Endothelial cell of umbilical vein (primary cell): ENCODE measurements around the gene TOP3B. TPM values are rescaled to one million over a fixed set of nuclear protein-coding genes. Genes with fewer than 3 reads are reported as not detected.
"Not testable (repeated sequence)": the region's sequence is repeated elsewhere in the genome, so short reads cannot be mapped to it uniquely, and the experiment has no call there.

Experiments
- BruUV-seq: library from RNA; stranded (reverse); fragments of 400-500 nt; replicated peaks from 2 replicates; lab custom pipeline; 2021; lab: Mats Ljungman, UMichigan
- CTCF ChIA-PET: fragments of 300-600, 350-600 bp; sonication (Branson Sonifier 250); formaldehyde crosslinking; loops from one replicate; lab custom pipeline; 2021; ENCODE audit warnings: antibody characterized with exemption, inconsistent platforms; lab: Charles Lee
- POLR2A ChIA-PET: fragments of 300-600, 350-600 bp; sonication (Branson Sonifier 250); formaldehyde crosslinking; loops from one replicate; lab custom pipeline; 2021; ENCODE audit warnings: antibody characterized with exemption, inconsistent platforms; lab: Charles Lee
- DNase-seq: peaks from one replicate; pipeline ENCODE4 v3.0.0-alpha.2; 2011; ENCODE audit warnings: low read depth, low spot score
- FAIRE-seq: peaks from 2 replicates; lab custom pipeline; 2011; peaks lifted over from hg19 to GRCh38; lab: Jason Lieb, UNC
- H2AFZ ChIP-seq: 2 replicates; pipeline ENCODE4 v1.6.0; 2012; ENCODE audit warnings: low read depth, low read length, control low read depth, inconsistent platforms
- H3K27ac ChIP-seq: 2 replicates; pipeline ENCODE4 v1.5.1; 2011; ENCODE audit warnings: low read depth, mild to moderate bottlenecking, control low read depth, low read length, moderate library complexity; ENCODE audit not compliant: insufficient read depth
- H3K27me3 ChIP-seq, 2 experiments: 2 replicates each; pipeline versions ENCODE4 v1.6.0 to v1.6.1; 2011; ENCODE audit warnings: low read length in 2 of 2, mixed read lengths in 1 of 2; ENCODE audit not compliant: control insufficient read depth in 2 of 2, insufficient read depth in 2 of 2
- H3K36me3 ChIP-seq, 2 experiments: 2 replicates in 1 of 2; 3 replicates in 1 of 2; pipeline ENCODE4 v1.5.1; 2011; ENCODE audit warnings: low read length in 2 of 2, mild to moderate bottlenecking in 1 of 2, moderate library complexity in 1 of 2; ENCODE audit not compliant: control insufficient read depth in 2 of 2, insufficient read depth in 2 of 2; ENCODE audit errors: extremely low read depth in 1 of 2
- H3K4me1 ChIP-seq: 3 replicates; pipeline ENCODE4 v1.5.1; 2011; ENCODE audit warnings: mild to moderate bottlenecking, low read length; ENCODE audit not compliant: control insufficient read depth, insufficient read depth; ENCODE audit errors: extremely low read depth
- H3K4me2 ChIP-seq: 2 replicates; pipeline ENCODE4 v1.6.1; 2011; ENCODE audit warnings: low read length, control low read depth, mixed read lengths; ENCODE audit not compliant: insufficient read depth
- H3K4me3 ChIP-seq, 3 experiments: fragments of 200-600 bp in 1 of 3; sonication (generic), shearing (Covaris generic) in 1 of 3; replicated peaks in 1 of 3; 2 replicates each; pipeline ENCODE4 v1.5.1; 2011 to 2016; ENCODE audit warnings: control low read depth in 3 of 3, low read length in 3 of 3, mild to moderate bottlenecking in 2 of 3, inconsistent platforms in 1 of 3, low read depth in 1 of 3, moderate library complexity in 1 of 3; ENCODE audit not compliant: insufficient read depth in 1 of 3
- H3K79me2 ChIP-seq: 2 replicates; pipeline ENCODE4 v1.6.0; 2012; ENCODE audit warnings: low read length, inconsistent platforms; ENCODE audit not compliant: control insufficient read depth, insufficient read depth
- H3K9ac ChIP-seq: replicated peaks from 2 replicates; pipeline ENCODE3; 2011; ENCODE audit warnings: low read length, control low read depth; ENCODE audit not compliant: insufficient read depth; ENCODE audit errors: extremely low read depth
- H3K9me1 ChIP-seq: replicated peaks from 3 replicates; pipeline ENCODE4 v1.6.0; 2011; ENCODE audit warnings: mild to moderate bottlenecking, low read length; ENCODE audit not compliant: control insufficient read depth, insufficient read depth; ENCODE audit errors: extremely low read depth
- H3K9me3 ChIP-seq: replicated peaks from 2 replicates; pipeline ENCODE4 v1.5.1; 2012; ENCODE audit warnings: low read length, inconsistent platforms; ENCODE audit not compliant: control insufficient read depth, insufficient read depth
- H4K20me1 ChIP-seq: replicated peaks from 2 replicates; pipeline ENCODE3; 2011; ENCODE audit warnings: mild to moderate bottlenecking, low read length; ENCODE audit not compliant: control insufficient read depth, insufficient read depth; ENCODE audit errors: extremely low read depth
- CTCF ChIP-seq, 2 donors: IDR thresholded peaks; 1 replicate in 1 of 2; 2 replicates in 1 of 2; pipeline ENCODE4 v1.5.1; 2011; ENCODE audit warnings: low read length in 2 of 2, mild to moderate bottlenecking in 2 of 2, moderate library complexity in 2 of 2, control low read depth in 1 of 2, inconsistent platforms in 1 of 2, low read depth in 1 of 2; ENCODE audit not compliant: insufficient read depth in 1 of 2; ENCODE audit errors: extremely low read depth in 1 of 2
- EZH2 ChIP-seq: IDR thresholded peaks from 2 replicates; pipeline ENCODE4 v1.6.1; 2012; ENCODE audit warnings: borderline replicate concordance, low read depth, mild to moderate bottlenecking, moderate library complexity, low read length, inconsistent platforms; ENCODE audit not compliant: severe bottlenecking
- FOS ChIP-seq: IDR thresholded peaks from 2 replicates; pipeline ENCODE4 v1.6.1; 2011; ENCODE audit warnings: mild to moderate bottlenecking, low read length, moderate library complexity, borderline replicate concordance; ENCODE audit not compliant: insufficient read depth
- GATA2 ChIP-seq: IDR thresholded peaks from 2 replicates; pipeline ENCODE4 v1.7.0; 2011; ENCODE audit warnings: low read depth, mild to moderate bottlenecking, moderate library complexity, mixed read lengths, low read length; ENCODE audit not compliant: insufficient read length, insufficient read depth
- JUN ChIP-seq: IDR thresholded peaks from 2 replicates; pipeline ENCODE4 v1.6.1; 2011; ENCODE audit warnings: borderline replicate concordance, low read depth; ENCODE audit not compliant: insufficient read length, insufficient read depth
- MAX ChIP-seq: IDR thresholded peaks from 2 replicates; pipeline ENCODE4 v1.6.1; 2011; ENCODE audit not compliant: insufficient read depth, insufficient read length
- MYC ChIP-seq: IDR thresholded peaks from one replicate; pipeline ENCODE4 v1.6.1; 2011; ENCODE audit warnings: mild to moderate bottlenecking, low read depth, low read length
- POLR2A ChIP-seq: IDR thresholded peaks from 2 replicates; pipeline ENCODE4 v1.6.1; 2012; ENCODE audit warnings: low read depth, mild to moderate bottlenecking, control low read depth, low read length
- POLR2AphosphoS5 ChIP-seq: IDR thresholded peaks from 2 replicates; pipeline ENCODE4 v1.6.1; 2012; ENCODE audit warnings: low read depth, mild to moderate bottlenecking, control low read depth, low read length, moderate library complexity; ENCODE audit not compliant: insufficient read depth
- dilution Hi-C: fragments of 300-500 bp; cut with MboI; formaldehyde crosslinking; loops from one replicate; pipeline ENCODE4 v1.15.0; 2019; ENCODE audit warnings: low sequenced_read_pairs; ENCODE audit not compliant: extremely low pct_ligation_motif_present
- intact Hi-C: fragments of 100-400 bp; cut with micrococcal nuclease; formaldehyde crosslinking; loops from one replicate; pipeline ENCODE4 v1.10.0; 2022
- polyA plus RNA-seq, 4 experiments: library from polyadenylated mRNA; depleted of rRNA in 3 of 4; stranded (reverse) in 3 of 4; unstranded in 1 of 4; fragments of >200 nt; gene quantifications; 2 replicates each; pipeline versions ENCODE4 v1.2.1 to v1.2.3, GENCODE V29; 2011 to 2012; ENCODE audit warnings: missing spikeins in 1 of 4
- total RNA-seq: library from RNA; stranded (reverse); gene quantifications from 2 replicates; pipeline ENCODE4 v1.2.3, GENCODE V29; 2021

The TOP3B gene
- total and polyA plus RNA-seq, 2 donors (not counting 3 experiments of a cell fraction or from before 2014, with no cell fraction given): 25.2 to 56.5 TPM

GRCh38 chr22:21910367-21910766 is 72.2 kb downstream of the TOP3B start:
- H2AFZ ChIP-seq, H3K9ac ChIP-seq, intact Hi-C loops, H3K27ac ChIP-seq, H3K4me1 ChIP-seq, DNase-seq, H3K9me3 ChIP-seq, H3K36me3 ChIP-seq, FAIRE-seq, H3K9me1 ChIP-seq, H3K4me3 ChIP-seq, H3K4me2 ChIP-seq, POLR2A ChIA-PET, BruUV-seq, dilution Hi-C loops, CTCF ChIA-PET, H4K20me1 ChIP-seq, H3K27me3 ChIP-seq, H3K79me2 ChIP-seq: not testable (repeated sequence)

- no TSS peak for BruUV-seq
- dilution Hi-C loops: no loop called here
Measured at GRCh38 chr22:21909871-21910270, 72.7 kb downstream of the TOP3B start.

More at GRCh38 chr22:21909871-21910270, 72.7 kb downstream of the TOP3B start:
- H4K20me1 ChIP-seq: no peaks in the 10 kb centered on the region
- H3K9me3 ChIP-seq: no peaks in the 10 kb centered on the region
- no peaks in the 10 kb centered on the region for H3K27me3 ChIP-seq
- no peaks in the 10 kb centered on the region for H3K9me1 ChIP-seq
- H3K27ac ChIP-seq: no peak overlapping the region
- no peak overlapping the region for H3K9ac ChIP-seq
- intact Hi-C loops: no loop called here
- H3K4me2 ChIP-seq: no peak overlapping the region
- H3K4me1 ChIP-seq: no peaks in the 10 kb centered on the region
- no peaks in the 10 kb centered on the region for H3K79me2 ChIP-seq
- H3K36me3 ChIP-seq: no peaks in the 10 kb centered on the region
- no peak for FAIRE-seq
- no peak overlapping the region for H3K4me3 ChIP-seq
- TF ChIP-seq MAX: no peak
- no peak for TF ChIP-seq MYC
- no peak for TF ChIP-seq POLR2AphosphoS5
- no peak for TF ChIP-seq JUN
- no peak for TF ChIP-seq FOS
- TF ChIP-seq EZH2: no peak
- TF ChIP-seq CTCF (IDR thresholded peaks at IDR 0.05; ENCODE audit: extremely low read depth in 1 of 2, insufficient read depth in 1 of 2, low read depth in 1 of 2, low read length in 2 of 2): no peak
- no peak for TF ChIP-seq POLR2A
- TF ChIP-seq GATA2: no peak
- CTCF ChIA-PET: no interaction called here
- H2AFZ ChIP-seq: no peak overlapping the region
- POLR2A ChIA-PET: no interaction called here
- no peak for DNase-seq
